Measurements from ENCODE around the gene OXT. TPM values are rescaled to one million over a fixed set of nuclear protein-coding genes. Genes with fewer than 3 reads are reported as not detected.

OXT gene
- total and polyA plus RNA-seq, 2 of the 13 experiments (the other 11 are each of a cell fraction or from before 2014, with no cell fraction given): not detected

- TF ChIP-seq GATA4 (IDR thresholded peaks at IDR 0.05; ENCODE audit: borderline replicate concordance, low read depth) (no peak), ZMYM4 (CRISPR knock-in tag; IDR thresholded peaks at IDR 0.05) (no peak; the same call in 1 of the 2 replicates), ATRX (CRISPR knock-in tag; IDR thresholded peaks at IDR 0.05; ENCODE audit: borderline replicate concordance) (no peak), NFKB2 (CRISPR knock-in tag; IDR thresholded peaks at IDR 0.05; ENCODE audit: borderline replicate concordance) (peak; percentile 65; the same call in 1 of the 2 replicates), ZFP91 (CRISPR knock-in tag; IDR thresholded peaks at IDR 0.05; ENCODE audit: borderline replicate concordance) (peak; percentile 35; the same call in 1 of the 2 replicates), ATF7 (IDR thresholded peaks at IDR 0.05) (no peak), ATF7 (CRISPR knock-in tag; IDR thresholded peaks at IDR 0.05) (peak; percentile 24; the same call in 1 of the 2 replicates), SIX4 (CRISPR knock-in tag; IDR thresholded peaks at IDR 0.05) (no peak), CEBPB (IDR thresholded peaks at IDR 0.05; ENCODE audit: borderline replicate concordance, low read depth, low read length) (no peak), NAIF1 (CRISPR knock-in tag; IDR thresholded peaks at IDR 0.05; ENCODE audit: borderline replicate concordance) (no peak), IKZF5 (CRISPR knock-in tag; IDR thresholded peaks at IDR 0.05) (no peak), ZNF44 (CRISPR knock-in tag; IDR thresholded peaks at IDR 0.05) (no peak), GZF1 (CRISPR knock-in tag; IDR thresholded peaks at IDR 0.05) (0 out of 2 replicates have a peak, but pooled peaks have one; percentile 42), RFX1 (IDR thresholded peaks at IDR 0.05) (no peak), CREB1 (IDR thresholded peaks at IDR 0.05) (no peak), CREB1 (CRISPR knock-in tag; IDR thresholded peaks at IDR 0.05) (no peak), MAFF (IDR thresholded peaks at IDR 0.05; ENCODE audit: low read depth, low read length) (no peak; the same call in 1 of the 2 replicates), BORCS8-MEF2B (CRISPR knock-in tag; IDR thresholded peaks at IDR 0.05) (no peak), BRCA1 (CRISPR knock-in tag; IDR thresholded peaks at IDR 0.05) (no peak), TEAD3 (CRISPR knock-in tag; optimal IDR thresholded peaks at IDR 0.05; ENCODE audit: borderline replicate concordance) (peak; percentile 17), GTF3A (CRISPR knock-in tag; conservative IDR thresholded peaks at IDR 0.05) (no peak), BCLAF1 (IDR thresholded peaks at IDR 0.05) (no peak), MXD1 (CRISPR knock-in tag; IDR thresholded peaks at IDR 0.05) (no peak; the same call in 1 of the 2 replicates), TBX3 (IDR thresholded peaks at IDR 0.05; ENCODE audit: borderline replicate concordance) (no peak)
These were observed 44.0 kb downstream of the OXT start (continued) for GRCh38 chr20:3115190-3116107.
